ENCODE measurements around the gene CFAP299.

Gene CFAP299

GRCh38 chr4:80927420-80927819, 591.9 kb downstream of the CFAP299 start:
- no peak for DNase-seq (ENCODE audit: low spot score)

- no peak for DNase-seq (ENCODE audit: low spot score)
Measured at GRCh38 chr4:80931631-80932081, 596.1 kb downstream of the CFAP299 start.

GRCh38 chr4:80948141-80948540, 612.6 kb downstream of the CFAP299 start:
- no peak for DNase-seq (ENCODE audit: low spot score)

GRCh38 chr4:80948995-80949394, 613.5 kb downstream of the CFAP299 start:
- DNase-seq (ENCODE audit: low spot score) = no peak

GRCh38 chr4:80956421-80956820, 620.9 kb downstream of the CFAP299 start:
- DNase-seq (ENCODE audit: low spot score) = peak; percentile 48

- no peak for DNase-seq (ENCODE audit: low spot score)
Measured at GRCh38 chr4:80963051-80963450, 627.5 kb downstream of the CFAP299 start.

GRCh38 chr4:80967346-80967745, 631.8 kb downstream of the CFAP299 start:
- DNase-seq (ENCODE audit: low spot score) = no peak

GRCh38 chr4:80980239-80980638, 644.7 kb downstream of the CFAP299 start:
- DNase-seq (ENCODE audit: low spot score) = no peak

- no peak for DNase-seq (ENCODE audit: low spot score)
Measured at GRCh38 chr4:80986011-80986410, 650.5 kb downstream of the CFAP299 start.

- no peak for DNase-seq (ENCODE audit: low spot score)
Measured at GRCh38 chr4:80989921-80990544, 654.5 kb downstream of the CFAP299 start.

GRCh38 chr4:80990851-80991250, 655.3 kb downstream of the CFAP299 start:
- no peak for DNase-seq (ENCODE audit: low spot score)

- no peak for DNase-seq (ENCODE audit: low spot score)
Measured at GRCh38 chr4:80999943-81000342, 664.4 kb downstream of the CFAP299 start.

- no peak for DNase-seq (ENCODE audit: low spot score)
Measured at GRCh38 chr4:81003597-81004111, 668.1 kb downstream of the CFAP299 start.

- no peak for DNase-seq (ENCODE audit: low spot score)
Measured at GRCh38 chr4:81007417-81007816, 671.9 kb downstream of the CFAP299 start.

Data from ecto neural progenitor cell (in vitro differentiated cells).